ENCODE measurements around the gene DYSF.

Gene DYSF

GRCh38 chr2:71586471-71586870 lies 133.1 kb downstream of the DYSF start:
- no peak for DNase-seq

GRCh38 chr2:71587509-71588073 lies 134.2 kb downstream of the DYSF start:
- DNase-seq = no peak

- DNase-seq = no peak
Observed at GRCh38 chr2:71588497-71589170, 135.3 kb downstream of the DYSF start.

GRCh38 chr2:71589763-71590162 lies 136.4 kb downstream of the DYSF start:
- DNase-seq = no peak

GRCh38 chr2:71591044-71591443 lies 137.7 kb downstream of the DYSF start:
- no peak for DNase-seq

GRCh38 chr2:71592181-71592711 lies 138.9 kb downstream of the DYSF start:
- DNase-seq = peak; percentile 32

- DNase-seq = no peak
Observed at GRCh38 chr2:71595569-71595968, 142.2 kb downstream of the DYSF start.

GRCh38 chr2:71596011-71596410 lies 142.7 kb downstream of the DYSF start:
- DNase-seq = no peak

GRCh38 chr2:71597756-71598155 lies 144.4 kb downstream of the DYSF start:
- no peak for DNase-seq

GRCh38 chr2:71598526-71598925 lies 145.2 kb downstream of the DYSF start:
- DNase-seq = no peak

- no peak for DNase-seq
Observed at GRCh38 chr2:71599038-71599437, 145.7 kb downstream of the DYSF start.

GRCh38 chr2:71599646-71600236 lies 146.4 kb downstream of the DYSF start:
- no peak for DNase-seq

GRCh38 chr2:71600555-71600954 lies 147.2 kb downstream of the DYSF start:
- DNase-seq = no peak

- no peak for DNase-seq
Observed at GRCh38 chr2:71601136-71602114, 148.1 kb downstream of the DYSF start.

- DNase-seq = no peak
Observed at GRCh38 chr2:71602115-71602495, 148.7 kb downstream of the DYSF start.

GRCh38 chr2:71602581-71602980 lies 149.2 kb downstream of the DYSF start:
- no peak for DNase-seq

GRCh38 chr2:71603311-71603811 lies 150.0 kb downstream of the DYSF start:
- no peak for DNase-seq

GRCh38 chr2:71603851-71604725 lies 150.7 kb downstream of the DYSF start:
- DNase-seq = no peak

- no peak for DNase-seq
Observed at GRCh38 chr2:71604726-71605120, 151.4 kb downstream of the DYSF start.

- no peak for DNase-seq
Observed at GRCh38 chr2:71605173-71605641, 151.8 kb downstream of the DYSF start.

- no peak for DNase-seq
Observed at GRCh38 chr2:71605781-71606241, 152.4 kb downstream of the DYSF start.

GRCh38 chr2:71606244-71606643 lies 152.9 kb downstream of the DYSF start:
- no peak for DNase-seq

Measured in NCI-H510A (cell line).